Mammary epithelial cell (primary cell): ENCODE data around the gene KCNN2.

Source experiments
- CTCF ChIP-seq, 2 donors: IDR thresholded peaks in 1 of 2; conservative IDR thresholded peaks in 1 of 2; 2 replicates each; pipeline ENCODE4 v1.5.1; 2011 to 2012; ENCODE audit warnings: inconsistent platforms in 2 of 2, low read length in 2 of 2, mild to moderate bottlenecking in 2 of 2, control low read depth in 1 of 2, low read depth in 1 of 2; ENCODE audit not compliant: insufficient read depth in 1 of 2; ENCODE audit errors: extremely low read depth in 1 of 2
- EZH2 ChIP-seq: IDR thresholded peaks from 2 replicates; pipeline ENCODE4 v1.6.1; 2012; ENCODE audit warnings: low read length, inconsistent platforms, borderline replicate concordance

GRCh38 chr5:114504560-114504959, 142.7 kb downstream of the KCNN2 start:
- no peak for TF ChIP-seq CTCF (conservative IDR thresholded peaks at IDR 0.05 in 1 of 2, IDR thresholded peaks at IDR 0.05 in 1 of 2; ENCODE audit: extremely low read depth in 1 of 2, insufficient read depth in 1 of 2, low read depth in 1 of 2, low read length in 2 of 2)
- no peak for TF ChIP-seq EZH2
